Measurements from ENCODE around the gene KIAA1614. TPM values are rescaled to one million over a fixed set of nuclear protein-coding genes. Genes with fewer than 3 reads are reported as not detected.

KIAA1614 gene
- total RNA-seq, 4 donors from 2014 or later = 2.5 to 7.7 (median 5.1) TPM

- no peak for DNase-seq (ENCODE audit: low spot score)
- TF ChIP-seq CTCF (IDR thresholded peaks at IDR 0.05) = no peak
- no peak for ATAC-seq (ENCODE audit: low FRiP score)
Observed at GRCh38 chr1:180940445-180940844, 27.7 kb downstream of the KIAA1614 start.

GRCh38 chr1:180941518-180942275, 29.0 kb downstream of the KIAA1614 start:
- DNase-seq (ENCODE audit: low spot score) (no peak), ATAC-seq (ENCODE audit: low FRiP score) (no peak)
- TF ChIP-seq CTCF (IDR thresholded peaks at IDR 0.05) = no peak

GRCh38 chr1:180945151-180945550, 32.5 kb downstream of the KIAA1614 start:
- ATAC-seq (ENCODE audit: low FRiP score) = no peak
- DNase-seq (ENCODE audit: low spot score) = no peak
- TF ChIP-seq CTCF (IDR thresholded peaks at IDR 0.05) = no peak

- ATAC-seq (ENCODE audit: low FRiP score) = no peak
- no peak for DNase-seq (ENCODE audit: low spot score)
- no peak for TF ChIP-seq CTCF (IDR thresholded peaks at IDR 0.05)
Observed at GRCh38 chr1:180945551-180945950, 32.9 kb downstream of the KIAA1614 start.

GRCh38 chr1:180946056-180946455, 33.4 kb downstream of the KIAA1614 start:
- no peak for ATAC-seq (ENCODE audit: low FRiP score)

GRCh38 chr1:180946541-180947498, 34.1 kb downstream of the KIAA1614 start:
- no peak for TF ChIP-seq CTCF (IDR thresholded peaks at IDR 0.05)
- ATAC-seq (ENCODE audit: low FRiP score) = no peak
- DNase-seq (ENCODE audit: low spot score) = no peak

More at GRCh38 chr1:180946056-180946455, 33.4 kb downstream of the KIAA1614 start:
- no peak for TF ChIP-seq CTCF (IDR thresholded peaks at IDR 0.05)
- no peak for DNase-seq (ENCODE audit: low spot score)

All from omental fat pad (tissue), 4 donors.